Natural killer cell (primary cell): Measurements from ENCODE around the gene PDCD1LG2. TPM values are rescaled to one million over a fixed set of nuclear protein-coding genes. Genes with fewer than 3 reads are reported as not detected.
A peak's percentile ranks its signal among the peaks of the same experiment; 100 is the strongest.

Experiments used
- ATAC-seq, 3 donors: fragments of 150-1000 bp in 2 of 3; fragments of 200-7000 bp in 1 of 3; cut with Tn5 transposase; 1 replicate in 1 of 3; 2 replicates in 2 of 3; pipeline ENCODE4 v1.10.0; 2021; ENCODE audit warnings: mild to moderate bottlenecking in 2 of 3, moderate library complexity in 2 of 3
- DNase-seq, 2 donors: peaks; one replicate each; pipeline versions ENCODE4 v3.0.0 to v3.0.0-alpha.2; 2013 to 2021; ENCODE audit warnings: mixed read lengths in 1 of 2
- H3K27ac ChIP-seq: one replicate; pipeline ENCODE4 v1.5.1; 2013; ENCODE audit warnings: mild to moderate bottlenecking, low read length
- H3K27me3 ChIP-seq: one replicate; pipeline ENCODE4 v1.6.1; 2013; ENCODE audit warnings: low read length; ENCODE audit not compliant: control insufficient read depth, insufficient read depth
- H3K36me3 ChIP-seq: one replicate; pipeline ENCODE4 v1.6.1; 2013; ENCODE audit warnings: low read length; ENCODE audit not compliant: control insufficient read depth, insufficient read depth
- H3K4me1 ChIP-seq: one replicate; pipeline ENCODE4 v1.6.1; 2013; ENCODE audit warnings: low read length; ENCODE audit not compliant: control insufficient read depth, insufficient read depth
- H3K4me3 ChIP-seq: one replicate; pipeline ENCODE4 v1.5.1; 2013; ENCODE audit warnings: low read length
- H3K9me3 ChIP-seq: one replicate; pipeline ENCODE4 v1.6.1; 2013; ENCODE audit warnings: low read length; ENCODE audit not compliant: control insufficient read depth, insufficient read depth
- H3K27ac Mint-ChIP-seq, 2 donors: one replicate each; pipeline ENCODE4 v1.8.0; 2022; ENCODE audit warnings: mild to moderate bottlenecking in 2 of 2, mixed read lengths in 2 of 2, moderate library complexity in 1 of 2
- H3K27me3 Mint-ChIP-seq, 2 donors: one replicate each; pipeline ENCODE4 v1.8.0; 2022; ENCODE audit warnings: low read depth in 2 of 2, mixed read lengths in 2 of 2
- H3K36me3 Mint-ChIP-seq: one replicate; pipeline ENCODE4 v1.8.0; 2022; ENCODE audit warnings: mixed read lengths
- H3K4me1 Mint-ChIP-seq, 2 donors: one replicate each; pipeline ENCODE4 v1.8.0; 2022; ENCODE audit warnings: mixed read lengths in 2 of 2
- H3K4me3 Mint-ChIP-seq: one replicate; pipeline ENCODE4 v1.8.0; 2022; ENCODE audit warnings: mild to moderate bottlenecking, moderate library complexity, mixed read lengths
- H3K9me3 Mint-ChIP-seq, 2 donors: one replicate each; pipeline ENCODE4 v1.8.0; 2022; ENCODE audit warnings: mixed read lengths in 2 of 2
- CTCF ChIP-seq: fragments of 200-600 bp; IDR thresholded peaks from one replicate; pipeline ENCODE4 v1.8.0; 2022; ENCODE audit warnings: antibody characterized with exemption
- WGBS: methylation state at CpG from one replicate; pipeline ENCODE4 v1.1.7; 2013; ENCODE audit warnings: missing lambda C conversion rate; ENCODE audit not compliant: insufficient coverage; 5-methylcytosine and 5-hydroxymethylcytosine counted together
- intact Hi-C: fragments of 100-400 bp; cut with micrococcal nuclease; formaldehyde crosslinking; loops from one replicate; pipeline ENCODE4 v1.14.2; 2022
- total RNA-seq, 4 donors: library from RNA; stranded (reverse); fragments of 120-200 nt in 1 of 4; gene quantifications; one replicate each; pipeline versions ENCODE4 v1.2.3 to v1.2.4, GENCODE V29; 2013 to 2022

PDCD1LG2 gene
- total RNA-seq, 3 donors from 2014 or later (not counting 1 experiment from before 2014, with no cell fraction given), result 0.14 to 1.2 (median 0.16) TPM

DNA sequence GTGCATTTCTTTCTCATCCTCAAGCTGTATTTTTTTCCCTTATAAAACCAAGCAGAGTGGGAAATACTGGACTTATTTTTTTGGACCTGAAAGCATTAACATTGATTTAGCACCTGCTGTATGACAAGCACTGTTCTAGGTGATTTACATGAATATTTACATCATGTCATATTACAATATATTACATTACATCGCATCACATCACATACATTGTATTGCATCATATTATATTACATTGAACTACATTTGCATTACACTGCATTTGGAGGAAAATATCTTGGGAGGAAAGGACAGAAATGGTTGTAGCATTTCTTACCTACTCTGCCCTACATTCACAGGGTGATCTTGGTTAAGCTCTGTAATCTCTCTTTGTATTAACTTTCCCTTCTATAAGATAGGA, 11.2 kb upstream of the PDCD1LG2 start:
- Mint-ChIP-seq H3K9me3 (no peaks in the 10 kb centered on the region), H3K27me3 (peaks cover 7 to 19% of the 10 kb centered on the region in 2 donors), H3K4me1 (peaks cover 14 to 16% of the 10 kb centered on the region in 2 donors), H3K36me3 (no peaks in the 10 kb centered on the region), H3K4me3 (no peak overlapping the region), H3K27ac (no peak overlapping the region)
- intact Hi-C loops, result no loop called here
- H3K4me3 ChIP-seq, result no peak overlapping the region
- H3K4me1 ChIP-seq, result peaks cover 13% of the 10 kb centered on the region
- no peaks in the 10 kb centered on the region for H3K27me3 ChIP-seq
- DNase-seq (no peak), ATAC-seq (no peak)
- WGBS, result no CpG with 5 or more reads among the region's 1 CpG
- TF ChIP-seq CTCF, result no peak
- no peaks in the 10 kb centered on the region for H3K9me3 ChIP-seq
- H3K36me3 ChIP-seq, result no peaks in the 10 kb centered on the region
- no peak overlapping the region for H3K27ac ChIP-seq

DNA sequence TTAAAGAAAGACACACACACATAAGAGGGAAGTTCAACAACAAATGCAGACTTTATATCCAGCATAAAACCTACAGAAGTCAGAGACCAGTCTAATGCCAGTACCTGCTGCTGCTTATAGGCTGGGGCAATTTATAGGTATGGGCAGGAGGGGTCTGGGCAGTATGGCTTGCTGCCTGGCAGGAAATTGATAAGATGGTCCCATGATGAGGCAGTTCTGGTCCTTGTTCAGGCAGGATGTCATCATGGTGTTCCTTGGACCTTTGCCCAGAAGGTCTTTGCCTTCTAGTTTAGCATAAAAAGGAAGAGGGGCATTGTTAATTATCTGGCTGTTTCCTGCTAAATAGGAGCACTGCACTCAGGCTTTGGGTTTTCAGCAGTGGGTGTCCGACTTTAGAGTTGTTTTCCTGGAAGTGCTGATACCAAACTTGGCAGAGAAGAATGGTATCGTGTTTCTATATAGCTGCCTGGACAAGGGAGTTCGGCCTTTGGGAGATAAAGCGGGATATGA, 10.4 kb upstream of the PDCD1LG2 start:
- ATAC-seq (no peak), DNase-seq (no peak)
- no peaks in the 10 kb centered on the region for H3K9me3 ChIP-seq
- H3K4me1 ChIP-seq, result peaks cover 13% of the 10 kb centered on the region
- H3K27me3 Mint-ChIP-seq, result peaks cover 13 to 21% of the 10 kb centered on the region in 2 donors
- peaks cover 0 to 2% of the 10 kb centered on the region in 2 donors for H3K9me3 Mint-ChIP-seq
- WGBS, result 61% methylated on average over 4 of the region's 4 CpGs
- H3K27ac Mint-ChIP-seq, result no peak overlapping the region
- TF ChIP-seq CTCF, result no peak
- intact Hi-C loops, result no loop called here
- no peak overlapping the region for H3K27ac ChIP-seq
- H3K4me1 Mint-ChIP-seq, result peaks cover 13 to 14% of the 10 kb centered on the region in 2 donors
- no peaks in the 10 kb centered on the region for H3K36me3 Mint-ChIP-seq
- no peaks in the 10 kb centered on the region for H3K36me3 ChIP-seq
- H3K4me3 ChIP-seq, result no peak overlapping the region
- H3K27me3 ChIP-seq, result no peaks in the 10 kb centered on the region
- peak overlapping the region; percentile 25 for H3K4me3 Mint-ChIP-seq

- Mint-ChIP-seq H3K4me3 (peak overlapping the region; percentile 40), H3K27me3 (peaks cover 14 to 28% of the 10 kb centered on the region in 2 donors), H3K36me3 (no peaks in the 10 kb centered on the region), H3K4me1 (peaks cover 13 to 14% of the 10 kb centered on the region in 2 donors), H3K27ac (no peak overlapping the region), H3K9me3 (peaks cover 0 to 2% of the 10 kb centered on the region in 2 donors)
- DNase-seq (no peak), ATAC-seq (peak in 2 of 3 donors; percentile 24 to 59)
- no peak overlapping the region for H3K27ac ChIP-seq
- intact Hi-C loops, result no loop called here
- no peak for TF ChIP-seq CTCF
- no peak overlapping the region for H3K4me3 ChIP-seq
- WGBS, result 46% methylated on average over 18 of the region's 18 CpGs
- peaks cover 13% of the 10 kb centered on the region for H3K4me1 ChIP-seq
- no peaks in the 10 kb centered on the region for H3K27me3 ChIP-seq
- H3K9me3 ChIP-seq, result no peaks in the 10 kb centered on the region
- H3K36me3 ChIP-seq, result no peaks in the 10 kb centered on the region
Observed at GRCh38 chr9:5500441-5501235, 9.7 kb upstream of the PDCD1LG2 start.
